Ovary (tissue), 9 donors: ENCODE data around the gene FRMD4A. TPM values are rescaled to one million over a fixed set of nuclear protein-coding genes. Genes with fewer than 3 reads are reported as not detected.

ENCODE experiments used
- DNase-seq, 5 donors: peaks; one replicate each; pipeline ENCODE4 v3.0.0-alpha.2; 2019 to 2020
- H3K27ac ChIP-seq, 2 donors: fragments of 200-600 bp; one replicate each; pipeline versions ENCODE4 v1.5.1 to v1.8.0; 2019 to 2022
- H3K27me3 ChIP-seq: fragments of 200-600 bp; one replicate; pipeline ENCODE4 v1.8.0; 2022
- H3K36me3 ChIP-seq: fragments of 200-600 bp; sonication (generic); one replicate; pipeline ENCODE4 v1.5.1; 2019
- H3K4me1 ChIP-seq: one replicate; pipeline ENCODE4 v1.8.1; 2013; ENCODE audit warnings: mild to moderate bottlenecking, moderate library complexity; ENCODE audit not compliant: insufficient read depth
- H3K4me3 ChIP-seq: fragments of 200-600 bp; sonication (generic); one replicate; pipeline ENCODE4 v1.5.1; 2017
- H3K9me3 ChIP-seq, 2 donors: fragments of 200-600 bp in 1 of 2; sonication (generic) in 1 of 2; one replicate each; pipeline versions ENCODE4 v1.5.1 to v1.8.1; 2013 to 2019; ENCODE audit warnings: mild to moderate bottlenecking in 1 of 2, moderate library complexity in 1 of 2
- EP300 ChIP-seq: sonication (generic); formaldehyde crosslinking; IDR thresholded peaks from one replicate; pipeline ENCODE4 v1.6.1; 2017; ENCODE audit warnings: antibody characterized with exemption
- POLR2A ChIP-seq: fragments of 450-650 bp; IDR thresholded peaks from one replicate; pipeline ENCODE4 v1.6.1; 2017; ENCODE audit warnings: antibody characterized with exemption, mild to moderate bottlenecking, moderate library complexity
- WGBS, 3 donors: extraction: QIAGEN DNeasy Blood & Tissue Kit in 1 of 3; methylation state at CpG; one replicate each; pipeline versions ENCODE4 v1.1.5 to v1.1.7; 2013 to 2017; 5-methylcytosine and 5-hydroxymethylcytosine counted together
- intact Hi-C, 4 donors: fragments of 100-400 bp; cut with DNase I; formaldehyde crosslinking; loops; one replicate each; pipeline versions ENCODE4 v1.11.0 to v1.15.1; 2022 to 2023
- polyA plus RNA-seq, 2 donors: library from polyadenylated mRNA; stranded (reverse); fragments of 200-250 nt in 1 of 2; fragments of 350-450 nt in 1 of 2; fragmentation: Illumina TruSeq in 1 of 2; extraction: RNeasy Lipid Tissue Mini Kit (QIAGEN cat#74804) in 1 of 2; gene quantifications; one replicate each; pipeline ENCODE4 v1.2.3, GENCODE V29; 2013 to 2014
- total RNA-seq, 7 donors: library from RNA; depleted of rRNA in 2 of 7; stranded (reverse); fragments of >200 nt in 2 of 7; fragmentation: NEBNext Ultra II Directional in 3 of 7; extraction: Animal tissue kit (Norgen Biotek cat#: 25700) in 3 of 7; gene quantifications; one replicate each; pipeline versions ENCODE4 v1.1.0 to v1.2.4, GENCODE V29; 2016 to 2023
- TF ChIP-seq, protein P1 (sequence below), 3 donors: fragments of 450-650 bp in 2 of 3; fragments of 200-600 bp in 1 of 3; IDR thresholded peaks; one replicate each; pipeline versions ENCODE4 v1.5.1 to v1.8.0; 2016 to 2022; ENCODE audit warnings: antibody characterized with exemption in 3 of 3, mild to moderate bottlenecking in 1 of 3
- donor health status: DM: no; HTN: no; CAD: no; lungs with moderate emphysema.
- donor health status: DM: no; HTN: no; CAD: no.
- donor health status: Bipolar disorder and iron deficiency.
- donor health status: DM: yes; HTN: yes; CAD: no.
- donor health status: DM: no; HTN: no; CAD: no.
- donor health status: DM: yes; HTN: yes; CAD: no.

The FRMD4A gene
- total and polyA plus RNA-seq, 9 donors: 5.5 to 24.7 (median 11.3) TPM

DNA sequence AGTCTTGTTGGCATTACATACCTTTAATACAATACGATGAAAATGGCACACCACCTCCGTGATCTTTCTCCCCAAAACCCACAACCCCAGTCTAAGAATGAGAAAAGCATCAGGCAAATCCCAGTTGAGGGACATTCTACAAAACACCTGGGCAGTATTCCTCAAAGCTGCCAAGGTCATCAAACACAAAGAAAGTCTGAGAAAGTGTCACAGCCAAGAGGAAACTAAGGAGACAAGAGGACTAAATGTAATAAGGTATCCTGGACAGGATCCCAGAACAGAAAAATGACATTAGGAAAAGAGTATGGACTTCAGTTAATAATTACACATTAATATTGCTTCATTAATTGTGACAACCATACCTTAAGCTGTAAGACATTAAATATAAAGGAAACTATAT is 14.5 kb upstream of the FRMD4A start:
- intact Hi-C loops: no loop called here
- WGBS, 3 donors: 83 to 90% (median 86%) methylated on average over 2 of the region's 2 CpGs
- no peaks in the 10 kb centered on the region for H3K36me3 ChIP-seq
- no peak for DNase-seq
- no peaks in the 10 kb centered on the region for H3K4me1 ChIP-seq
- no peaks in the 10 kb centered on the region for H3K9me3 ChIP-seq
- H3K27ac ChIP-seq: no peak overlapping the region
- no peak overlapping the region for H3K4me3 ChIP-seq
- TF ChIP-seq, protein P1, sequence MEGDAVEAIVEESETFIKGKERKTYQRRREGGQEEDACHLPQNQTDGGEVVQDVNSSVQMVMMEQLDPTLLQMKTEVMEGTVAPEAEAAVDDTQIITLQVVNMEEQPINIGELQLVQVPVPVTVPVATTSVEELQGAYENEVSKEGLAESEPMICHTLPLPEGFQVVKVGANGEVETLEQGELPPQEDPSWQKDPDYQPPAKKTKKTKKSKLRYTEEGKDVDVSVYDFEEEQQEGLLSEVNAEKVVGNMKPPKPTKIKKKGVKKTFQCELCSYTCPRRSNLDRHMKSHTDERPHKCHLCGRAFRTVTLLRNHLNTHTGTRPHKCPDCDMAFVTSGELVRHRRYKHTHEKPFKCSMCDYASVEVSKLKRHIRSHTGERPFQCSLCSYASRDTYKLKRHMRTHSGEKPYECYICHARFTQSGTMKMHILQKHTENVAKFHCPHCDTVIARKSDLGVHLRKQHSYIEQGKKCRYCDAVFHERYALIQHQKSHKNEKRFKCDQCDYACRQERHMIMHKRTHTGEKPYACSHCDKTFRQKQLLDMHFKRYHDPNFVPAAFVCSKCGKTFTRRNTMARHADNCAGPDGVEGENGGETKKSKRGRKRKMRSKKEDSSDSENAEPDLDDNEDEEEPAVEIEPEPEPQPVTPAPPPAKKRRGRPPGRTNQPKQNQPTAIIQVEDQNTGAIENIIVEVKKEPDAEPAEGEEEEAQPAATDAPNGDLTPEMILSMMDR (IDR thresholded peaks at IDR 0.05): no peak
- TF ChIP-seq EP300 (no peak), POLR2A (no peak)
- no peaks in the 10 kb centered on the region for H3K27me3 ChIP-seq

DNA sequence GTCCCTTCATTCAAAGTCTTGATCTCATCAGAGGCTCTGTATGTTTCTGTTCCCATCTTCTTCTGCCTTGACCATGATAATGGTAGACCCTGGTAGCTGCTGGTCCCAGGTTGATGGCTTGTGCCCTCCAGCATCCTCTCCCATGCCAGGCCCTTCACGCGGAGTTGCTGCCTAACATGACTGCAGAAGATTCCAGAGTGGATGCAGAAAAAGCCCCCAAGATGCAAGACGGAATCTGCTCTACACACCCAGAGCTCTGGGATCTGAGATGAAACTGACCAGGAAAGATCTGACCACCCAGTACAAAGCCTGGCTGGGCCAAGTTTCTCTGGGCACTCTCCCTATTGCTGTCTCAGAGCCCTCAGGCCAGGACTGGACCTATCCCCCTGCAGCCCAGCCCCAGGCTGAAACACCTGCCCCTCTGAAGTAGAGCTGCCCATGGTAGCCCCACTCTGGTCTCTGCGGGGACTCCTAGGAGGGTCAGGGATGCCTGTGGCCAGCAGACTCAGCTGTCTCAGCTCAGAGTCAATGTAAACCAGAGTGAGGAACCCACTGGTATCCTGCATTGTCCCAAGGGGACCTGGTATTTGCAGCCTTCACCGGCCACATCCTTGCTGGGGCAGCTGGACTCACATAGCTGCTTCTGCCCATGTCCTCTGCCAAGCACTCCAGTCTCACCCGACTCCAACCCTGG is 9.5 kb upstream of the FRMD4A start:
- H3K4me1 ChIP-seq: no peaks in the 10 kb centered on the region
- no peak overlapping the region for H3K4me3 ChIP-seq
- no peak for TF ChIP-seq POLR2A
- no peak for TF ChIP-seq EP300
- TF ChIP-seq, protein P1 (IDR thresholded peaks at IDR 0.05): no peak
- no peaks in the 10 kb centered on the region for H3K36me3 ChIP-seq
- no peaks in the 10 kb centered on the region for H3K9me3 ChIP-seq
- intact Hi-C loops: no loop called here
- no peak for DNase-seq
- WGBS, 3 donors: 87 to 91% (median 89%) methylated on average over 6 of the region's 6 CpGs
- H3K27me3 ChIP-seq: no peaks in the 10 kb centered on the region
- no peak overlapping the region for H3K27ac ChIP-seq

DNA sequence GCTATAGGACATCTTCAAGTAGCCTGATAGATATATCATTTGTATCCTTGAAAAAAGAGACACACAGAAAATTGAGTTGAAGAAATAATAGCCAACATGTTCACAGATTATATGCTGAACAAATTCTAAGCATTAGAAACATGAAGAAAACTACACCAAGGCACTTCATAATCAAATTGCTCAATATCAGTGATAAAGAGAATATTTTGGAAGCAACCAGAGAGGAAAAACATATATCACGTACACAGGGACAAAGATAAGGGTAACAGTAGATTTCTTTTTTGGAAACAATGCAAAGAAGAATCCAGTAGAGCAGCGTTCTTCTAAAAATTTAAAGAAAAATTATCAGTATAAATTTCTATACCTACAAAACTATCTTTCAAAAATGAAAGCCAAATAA is 6.0 kb upstream of the FRMD4A start:
- intact Hi-C loops: no loop called here
- Histone ChIP-seq H3K9me3 (no peaks in the 10 kb centered on the region), H3K36me3 (no peaks in the 10 kb centered on the region), H3K4me1 (no peaks in the 10 kb centered on the region), H3K27me3 (no peaks in the 10 kb centered on the region), H3K4me3 (no peak overlapping the region), H3K27ac (no peak overlapping the region)
- TF ChIP-seq EP300: no peak
- DNase-seq: no peak
- 50 to 54% (median 53%) methylated on average over 2 of the region's 2 CpGs for WGBS, 3 donors

DNA sequence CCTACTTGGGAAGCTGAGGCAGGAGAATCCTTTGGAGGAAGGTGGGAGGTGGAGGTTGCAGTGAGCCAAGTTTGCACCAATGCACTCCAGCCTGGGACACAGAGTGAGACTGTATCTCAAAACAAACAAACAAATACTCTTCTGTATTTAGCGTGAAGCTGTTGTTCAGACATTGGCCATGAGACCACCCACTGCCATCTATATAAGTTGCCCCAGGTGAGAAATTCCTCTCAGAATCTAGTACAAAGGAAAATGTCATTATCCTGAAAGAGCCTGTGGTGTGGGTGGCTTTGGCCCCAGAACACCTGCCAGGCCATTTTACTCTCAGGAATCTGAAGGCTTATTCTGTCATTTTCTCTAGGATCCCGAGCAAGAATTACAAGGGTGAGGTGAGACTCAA is 4.0 kb upstream of the FRMD4A start:
- TF ChIP-seq, protein P1 (IDR thresholded peaks at IDR 0.05): no peak
- TF ChIP-seq POLR2A (no peak), EP300 (no peak)
- no peaks in the 10 kb centered on the region for H3K9me3 ChIP-seq
- H3K4me1 ChIP-seq: no peaks in the 10 kb centered on the region
- DNase-seq: no peak
- no peak overlapping the region for H3K27ac ChIP-seq
- H3K36me3 ChIP-seq: no peaks in the 10 kb centered on the region
- H3K27me3 ChIP-seq: no peaks in the 10 kb centered on the region
- 90 to 95% (median 93%) methylated on average over 2 of the region's 2 CpGs for WGBS, 3 donors
- no peak overlapping the region for H3K4me3 ChIP-seq
- intact Hi-C loops: no loop called here

DNA sequence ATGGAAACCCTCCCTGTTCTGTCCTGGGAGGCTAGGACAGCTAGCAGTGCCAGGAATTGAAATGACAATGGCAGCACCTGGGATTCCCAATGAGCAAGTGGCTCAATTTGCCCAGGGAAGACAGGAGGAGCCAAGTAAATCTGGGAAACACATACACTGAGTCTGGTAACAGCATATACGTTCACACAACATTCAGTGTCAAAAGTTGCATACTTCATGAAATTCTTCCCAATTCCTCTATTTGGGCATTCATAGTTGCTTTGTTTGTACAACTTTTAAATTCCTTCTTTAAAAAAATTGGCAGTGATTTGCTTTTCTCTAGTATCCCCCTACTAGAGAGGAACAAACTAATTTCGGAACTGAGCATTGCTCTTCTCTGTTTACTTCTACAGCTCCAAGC is 2.9 kb upstream of the FRMD4A start:
- WGBS, 3 donors: 23 to 31% (median 28%) methylated on average over 2 of the region's 2 CpGs
- Histone ChIP-seq H3K4me1 (no peaks in the 10 kb centered on the region), H3K4me3 (no peak overlapping the region), H3K27ac (no peak overlapping the region), H3K9me3 (no peaks in the 10 kb centered on the region), H3K36me3 (no peaks in the 10 kb centered on the region), H3K27me3 (no peaks in the 10 kb centered on the region)
- intact Hi-C loops: loop anchor here in 1 of 4 donors (2.0 kb wide), 1 partner anchor 51 kb away; no protein-coding TSS in a partner anchor
- DNase-seq: no peak
- TF ChIP-seq POLR2A (no peak), EP300 (no peak)
- TF ChIP-seq, protein P1 (IDR thresholded peaks at IDR 0.05): no peak
